HepG2 (cell line): Measurements from ENCODE around the gene ARL11. TPM values are rescaled to one million over a fixed set of nuclear protein-coding genes. Genes with fewer than 3 reads are reported as not detected.

Experiments
- AFF4 ChIP-seq: sonication (generic); formaldehyde crosslinking; IDR thresholded peaks from 2 replicates; pipeline ENCODE4 v1.4.0; 2020; ENCODE audit warnings: missing genetic modification reagents
- GMEB2 ChIP-seq: IDR thresholded peaks from 2 replicates; pipeline ENCODE4 v1.6.1; 2016; ENCODE audit warnings: missing biosample characterization, missing genetic modification reagents, low read depth
- PAWR ChIP-seq: sonication (generic); formaldehyde crosslinking; IDR thresholded peaks from 2 replicates; pipeline ENCODE4 v1.4.0; 2020; ENCODE audit warnings: missing genetic modification reagents, mild to moderate bottlenecking, borderline replicate concordance
- polyA plus RNA-seq, 8 experiments: library from polyadenylated mRNA; depleted of rRNA in 3 of 8; stranded (reverse) in 7 of 8; unstranded in 1 of 8; fragments of >200 nt; fragmentation: Illumina TruSeq in 4 of 8; extraction: Trizol in 4 of 8; gene quantifications; 2 replicates each; pipeline versions ENCODE4 v1.2.1 to v1.2.3, GENCODE V29; 2011 to 2016; ENCODE audit warnings: low read depth in 4 of 8, missing spikeins in 1 of 8, mixed read lengths in 1 of 8; ENCODE audit not compliant: insufficient read depth in 1 of 8
- total RNA-seq, 5 experiments: library from RNA; depleted of rRNA; stranded (reverse); fragments of >200 nt; fragmentation: Illumina TruSeq; extraction: Trizol; gene quantifications; 2 replicates each; pipeline ENCODE4 v1.2.3, GENCODE V29; 2016; ENCODE audit warnings: low read depth in 1 of 5
- TF ChIP-seq, protein P1 (sequence below): sonication (generic); formaldehyde crosslinking; IDR thresholded peaks from 2 replicates; pipeline ENCODE4 v1.5.0; 2020; ENCODE audit warnings: mild to moderate bottlenecking, missing genetic modification reagents
- TF ChIP-seq, protein P2 (sequence below): sonication (generic); formaldehyde crosslinking; IDR thresholded peaks from 2 replicates; pipeline ENCODE4 v1.8.0; 2022; ENCODE audit warnings: mild to moderate bottlenecking, missing genetic modification reagents; ENCODE audit not compliant: insufficient replicate concordance
- TF ChIP-seq, protein P3 (sequence below): IDR thresholded peaks from 2 replicates; pipeline ENCODE4 v1.6.1; 2016; ENCODE audit warnings: low read depth, missing genetic modification reagents, missing compliant biosample characterization

ARL11 gene
- total and polyA plus RNA-seq, 2 of the 13 experiments (the other 11 are each of a cell fraction or from before 2014, with no cell fraction given) = 0.04 to 0.22 TPM

DNA sequence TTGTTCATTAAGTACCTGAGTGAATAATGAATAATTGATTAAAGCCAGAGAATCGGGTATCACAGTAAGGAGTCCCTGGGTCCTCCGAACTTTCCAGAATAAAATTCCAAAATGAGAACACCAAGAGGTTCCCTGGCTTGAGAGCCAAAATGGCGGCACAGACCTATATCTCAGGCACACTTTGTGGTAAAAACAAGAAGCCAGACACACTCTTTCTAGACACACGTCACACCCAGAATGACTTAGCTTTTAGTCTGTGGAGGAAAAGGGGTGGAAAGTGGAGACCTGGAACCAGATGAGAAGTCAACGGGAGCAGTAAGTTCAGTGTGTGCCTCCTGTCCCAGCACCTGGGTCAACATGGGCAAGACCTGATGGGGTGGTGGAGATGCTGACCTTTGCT is 8.4 kb downstream of the ARL11 start (continued):
- TF ChIP-seq AFF4 (CRISPR knock-in tag) (no peak), GMEB2 (CRISPR knock-in tag) (no peak), PAWR (no peak)
- TF ChIP-seq, protein P1, sequence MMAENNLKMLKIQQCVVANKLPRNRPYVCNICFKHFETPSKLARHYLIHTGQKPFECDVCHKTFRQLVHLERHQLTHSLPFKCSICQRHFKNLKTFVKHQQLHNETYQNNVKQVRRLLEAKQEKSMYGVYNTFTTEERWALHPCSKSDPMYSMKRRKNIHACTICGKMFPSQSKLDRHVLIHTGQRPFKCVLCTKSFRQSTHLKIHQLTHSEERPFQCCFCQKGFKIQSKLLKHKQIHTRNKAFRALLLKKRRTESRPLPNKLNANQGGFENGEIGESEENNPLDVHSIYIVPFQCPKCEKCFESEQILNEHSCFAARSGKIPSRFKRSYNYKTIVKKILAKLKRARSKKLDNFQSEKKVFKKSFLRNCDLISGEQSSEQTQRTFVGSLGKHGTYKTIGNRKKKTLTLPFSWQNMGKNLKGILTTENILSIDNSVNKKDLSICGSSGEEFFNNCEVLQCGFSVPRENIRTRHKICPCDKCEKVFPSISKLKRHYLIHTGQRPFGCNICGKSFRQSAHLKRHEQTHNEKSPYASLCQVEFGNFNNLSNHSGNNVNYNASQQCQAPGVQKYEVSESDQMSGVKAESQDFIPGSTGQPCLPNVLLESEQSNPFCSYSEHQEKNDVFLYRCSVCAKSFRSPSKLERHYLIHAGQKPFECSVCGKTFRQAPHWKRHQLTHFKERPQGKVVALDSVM (CRISPR knock-in tag) = no peak
- TF ChIP-seq, protein P2, sequence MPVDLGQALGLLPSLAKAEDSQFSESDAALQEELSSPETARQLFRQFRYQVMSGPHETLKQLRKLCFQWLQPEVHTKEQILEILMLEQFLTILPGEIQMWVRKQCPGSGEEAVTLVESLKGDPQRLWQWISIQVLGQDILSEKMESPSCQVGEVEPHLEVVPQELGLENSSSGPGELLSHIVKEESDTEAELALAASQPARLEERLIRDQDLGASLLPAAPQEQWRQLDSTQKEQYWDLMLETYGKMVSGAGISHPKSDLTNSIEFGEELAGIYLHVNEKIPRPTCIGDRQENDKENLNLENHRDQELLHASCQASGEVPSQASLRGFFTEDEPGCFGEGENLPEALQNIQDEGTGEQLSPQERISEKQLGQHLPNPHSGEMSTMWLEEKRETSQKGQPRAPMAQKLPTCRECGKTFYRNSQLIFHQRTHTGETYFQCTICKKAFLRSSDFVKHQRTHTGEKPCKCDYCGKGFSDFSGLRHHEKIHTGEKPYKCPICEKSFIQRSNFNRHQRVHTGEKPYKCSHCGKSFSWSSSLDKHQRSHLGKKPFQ = no peak
- TF ChIP-seq, protein P3, sequence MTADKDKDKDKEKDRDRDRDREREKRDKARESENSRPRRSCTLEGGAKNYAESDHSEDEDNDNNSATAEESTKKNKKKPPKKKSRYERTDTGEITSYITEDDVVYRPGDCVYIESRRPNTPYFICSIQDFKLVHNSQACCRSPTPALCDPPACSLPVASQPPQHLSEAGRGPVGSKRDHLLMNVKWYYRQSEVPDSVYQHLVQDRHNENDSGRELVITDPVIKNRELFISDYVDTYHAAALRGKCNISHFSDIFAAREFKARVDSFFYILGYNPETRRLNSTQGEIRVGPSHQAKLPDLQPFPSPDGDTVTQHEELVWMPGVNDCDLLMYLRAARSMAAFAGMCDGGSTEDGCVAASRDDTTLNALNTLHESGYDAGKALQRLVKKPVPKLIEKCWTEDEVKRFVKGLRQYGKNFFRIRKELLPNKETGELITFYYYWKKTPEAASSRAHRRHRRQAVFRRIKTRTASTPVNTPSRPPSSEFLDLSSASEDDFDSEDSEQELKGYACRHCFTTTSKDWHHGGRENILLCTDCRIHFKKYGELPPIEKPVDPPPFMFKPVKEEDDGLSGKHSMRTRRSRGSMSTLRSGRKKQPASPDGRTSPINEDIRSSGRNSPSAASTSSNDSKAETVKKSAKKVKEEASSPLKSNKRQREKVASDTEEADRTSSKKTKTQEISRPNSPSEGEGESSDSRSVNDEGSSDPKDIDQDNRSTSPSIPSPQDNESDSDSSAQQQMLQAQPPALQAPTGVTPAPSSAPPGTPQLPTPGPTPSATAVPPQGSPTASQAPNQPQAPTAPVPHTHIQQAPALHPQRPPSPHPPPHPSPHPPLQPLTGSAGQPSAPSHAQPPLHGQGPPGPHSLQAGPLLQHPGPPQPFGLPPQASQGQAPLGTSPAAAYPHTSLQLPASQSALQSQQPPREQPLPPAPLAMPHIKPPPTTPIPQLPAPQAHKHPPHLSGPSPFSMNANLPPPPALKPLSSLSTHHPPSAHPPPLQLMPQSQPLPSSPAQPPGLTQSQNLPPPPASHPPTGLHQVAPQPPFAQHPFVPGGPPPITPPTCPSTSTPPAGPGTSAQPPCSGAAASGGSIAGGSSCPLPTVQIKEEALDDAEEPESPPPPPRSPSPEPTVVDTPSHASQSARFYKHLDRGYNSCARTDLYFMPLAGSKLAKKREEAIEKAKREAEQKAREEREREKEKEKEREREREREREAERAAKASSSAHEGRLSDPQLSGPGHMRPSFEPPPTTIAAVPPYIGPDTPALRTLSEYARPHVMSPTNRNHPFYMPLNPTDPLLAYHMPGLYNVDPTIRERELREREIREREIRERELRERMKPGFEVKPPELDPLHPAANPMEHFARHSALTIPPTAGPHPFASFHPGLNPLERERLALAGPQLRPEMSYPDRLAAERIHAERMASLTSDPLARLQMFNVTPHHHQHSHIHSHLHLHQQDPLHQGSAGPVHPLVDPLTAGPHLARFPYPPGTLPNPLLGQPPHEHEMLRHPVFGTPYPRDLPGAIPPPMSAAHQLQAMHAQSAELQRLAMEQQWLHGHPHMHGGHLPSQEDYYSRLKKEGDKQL (CRISPR knock-in tag) = no peak
